Fibroblast of mammary gland (primary cell): ENCODE measurements around the gene AKT2.
A peak's percentile ranks its signal among the peaks of the same experiment; 100 is the strongest.

Experiments
- DNase-seq: peaks from one replicate; pipeline ENCODE4 v3.0.0-alpha.2; 2010; ENCODE audit warnings: low read depth
- H3K4me3 ChIP-seq: 2 replicates; pipeline ENCODE4 v1.5.1; 2011; ENCODE audit warnings: low read depth, mild to moderate bottlenecking, low read length, moderate library complexity; ENCODE audit not compliant: control insufficient read depth
- CTCF ChIP-seq: conservative IDR thresholded peaks from 2 replicates; pipeline ENCODE4 v1.5.1; 2011; ENCODE audit warnings: low read depth, low read length, inconsistent platforms; ENCODE audit not compliant: control insufficient read depth, insufficient read depth

Gene AKT2

GRCh38 chr19:40200341-40201099 lies 84.6 kb downstream of the AKT2 start:
- no peak overlapping the region for H3K4me3 ChIP-seq
- no peak for DNase-seq
- TF ChIP-seq CTCF: no peak

- no peak overlapping the region for H3K4me3 ChIP-seq
- TF ChIP-seq CTCF: no peak
- no peak for DNase-seq
Observed at GRCh38 chr19:40198272-40198990, 86.7 kb downstream of the AKT2 start.

GRCh38 chr19:40193587-40193849 lies 91.6 kb downstream of the AKT2 start:
- no peak overlapping the region for H3K4me3 ChIP-seq
- TF ChIP-seq CTCF: no peak
- no peak for DNase-seq

- no peak for TF ChIP-seq CTCF
- H3K4me3 ChIP-seq: no peak overlapping the region
- no peak for DNase-seq
Observed at GRCh38 chr19:40192758-40193586, 92.2 kb downstream of the AKT2 start.

- TF ChIP-seq CTCF: no peak
- H3K4me3 ChIP-seq: peak overlapping the region; percentile 51
- DNase-seq: peak; percentile 20
Observed at GRCh38 chr19:40191836-40192646, 93.1 kb downstream of the AKT2 start.
